Daoy (cell line): ENCODE data around the gene CLEC17A. TPM values are rescaled to one million over a fixed set of nuclear protein-coding genes. Genes with fewer than 3 reads are reported as not detected.
"Not testable (repeated sequence)": the region's sequence is repeated elsewhere in the genome, so short reads cannot be mapped to it uniquely, and the experiment has no call there.

Experiments
- DNase-seq: peaks from one replicate; pipeline ENCODE4 v3.0.0-alpha.2; 2015; ENCODE audit warnings: low read depth
- total RNA-seq: library from RNA; depleted of rRNA; stranded (reverse); fragments of >200 nt; shearing (Covaris generic); gene quantifications from 2 replicates; pipeline ENCODE4 v1.2.3, GENCODE V29; 2014

The CLEC17A gene
- total RNA-seq, 1 experiment from 2014 or later = not detected

- no peak for DNase-seq
Measured at GRCh38 chr19:14558370-14559066, 24.4 kb upstream of the CLEC17A start.

- DNase-seq = no peak
Measured at GRCh38 chr19:14559916-14560775, 22.7 kb upstream of the CLEC17A start.

DNA sequence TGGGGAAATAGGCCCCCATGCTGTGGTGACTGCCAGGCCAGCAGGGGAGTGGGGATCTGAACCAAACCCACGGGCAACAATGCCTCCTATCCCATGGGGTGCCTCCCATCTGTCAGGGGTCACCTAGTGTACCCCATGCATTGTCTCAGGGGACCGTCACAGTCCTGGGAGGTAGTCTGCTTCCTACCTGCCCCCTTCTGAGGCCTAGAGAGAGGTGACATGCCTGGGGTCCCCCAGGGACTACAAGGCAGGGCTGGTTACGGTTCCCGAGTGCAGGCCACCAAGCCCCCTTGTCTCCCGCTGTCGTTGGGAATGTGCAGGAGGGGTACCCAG, 22.1 kb upstream of the CLEC17A start:
- no peak for DNase-seq

DNA sequence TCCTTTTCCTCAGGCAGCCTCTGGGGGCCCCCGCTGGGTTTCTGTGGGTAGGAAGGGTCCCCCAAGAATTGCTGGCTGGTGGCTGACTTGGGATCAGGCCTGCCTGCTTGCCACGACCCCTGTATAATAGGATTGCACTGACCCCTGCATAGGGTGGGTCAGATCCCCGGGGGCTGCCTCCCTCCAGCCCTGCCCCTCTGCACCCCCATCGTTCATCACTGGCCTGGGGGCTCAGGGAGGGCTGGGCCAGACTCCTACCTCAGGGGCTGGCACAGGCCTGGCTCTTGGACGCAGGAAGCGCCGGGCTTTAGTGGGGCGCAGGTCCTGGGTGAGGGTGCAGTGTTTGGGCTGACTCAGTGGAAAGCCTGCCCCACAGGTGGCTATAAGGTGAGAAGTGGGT, 21.6 kb upstream of the CLEC17A start:
- no peak for DNase-seq

GRCh38 chr19:14561847-14562351, 21.0 kb upstream of the CLEC17A start:
- DNase-seq = peak; percentile 61

DNA sequence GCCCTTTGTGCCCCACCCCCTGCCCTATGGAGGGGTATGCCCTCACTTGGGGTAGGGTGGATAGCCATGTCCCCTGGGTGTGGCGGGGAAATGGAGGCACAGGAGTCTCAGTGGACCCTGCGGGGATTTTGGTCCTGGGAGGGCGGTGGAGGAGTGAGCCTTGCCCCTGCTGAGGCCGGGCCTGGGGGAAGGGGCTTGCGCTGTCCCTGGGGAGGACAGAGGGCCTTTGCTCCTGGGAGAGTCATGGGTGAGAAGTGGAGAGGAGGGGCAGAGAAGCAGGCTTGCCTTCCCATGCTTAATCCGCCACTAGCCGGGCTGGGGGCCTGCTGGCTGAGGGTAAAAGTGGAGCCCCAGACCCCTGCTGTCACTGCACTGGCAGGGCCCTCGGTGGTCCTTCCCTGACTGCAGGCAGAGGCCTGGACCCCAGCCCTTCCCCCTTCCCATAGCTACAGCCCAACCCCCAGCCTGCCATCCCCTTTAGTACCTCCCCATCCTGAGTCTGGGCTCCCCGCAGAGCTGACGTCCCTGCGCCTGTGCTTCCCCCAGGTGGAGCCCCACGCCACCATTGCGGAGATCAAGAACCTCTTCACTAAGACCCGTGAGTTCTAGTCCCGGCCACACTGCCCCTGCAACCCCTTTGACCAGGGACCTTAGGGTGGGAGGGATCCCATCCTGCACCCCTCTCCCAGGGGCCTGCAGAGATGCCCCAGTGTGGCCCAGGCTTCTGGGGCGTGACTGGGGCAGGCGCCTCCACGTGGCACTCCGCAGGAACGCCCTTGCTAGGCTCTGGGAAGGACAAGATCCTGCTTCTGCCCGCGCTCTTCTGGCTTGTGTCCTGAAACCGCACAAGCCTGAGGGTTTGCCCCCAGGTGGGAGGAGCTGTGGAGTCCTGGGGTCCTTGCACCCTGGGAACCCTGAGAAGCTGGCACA, 20.0 kb upstream of the CLEC17A start:
- DNase-seq = no peak

GRCh38 chr19:14563590-14563926, 19.3 kb upstream of the CLEC17A start:
- DNase-seq = no peak

DNA sequence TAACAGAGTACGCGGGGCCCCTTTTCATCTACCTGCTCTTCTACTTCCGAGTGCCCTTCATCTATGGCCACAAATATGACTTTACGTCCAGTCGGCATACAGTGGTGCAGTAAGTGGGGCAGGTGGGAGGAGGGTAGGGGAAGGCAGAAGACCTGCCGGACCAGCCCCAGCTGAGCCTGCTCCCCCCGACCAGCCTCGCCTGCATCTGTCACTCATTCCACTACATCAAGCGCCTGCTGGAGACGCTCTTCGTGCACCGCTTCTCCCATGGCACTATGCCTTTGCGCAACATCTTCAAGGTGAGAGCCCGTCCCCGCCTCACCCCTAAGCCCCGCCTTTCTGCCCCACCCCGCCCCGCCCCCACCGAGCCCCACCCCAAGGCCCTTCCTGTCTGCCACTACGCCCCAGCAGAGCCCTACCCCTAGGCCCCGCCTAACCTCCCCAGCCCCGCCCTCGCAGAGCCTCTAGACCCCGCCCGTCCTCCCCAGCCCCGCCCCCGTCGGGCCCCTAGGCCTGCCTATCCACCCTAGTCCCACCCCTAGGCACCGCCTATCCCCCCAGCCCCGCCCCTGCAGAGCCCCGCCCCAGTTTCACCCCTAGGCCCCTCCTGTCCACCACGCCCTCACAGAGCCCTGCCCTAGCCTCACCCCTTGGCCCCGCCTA, 18.8 kb upstream of the CLEC17A start:
- peak; percentile 51 for DNase-seq

- DNase-seq = not testable (repeated sequence)
Measured at GRCh38 chr19:14564652-14565297, 18.1 kb upstream of the CLEC17A start.

DNA sequence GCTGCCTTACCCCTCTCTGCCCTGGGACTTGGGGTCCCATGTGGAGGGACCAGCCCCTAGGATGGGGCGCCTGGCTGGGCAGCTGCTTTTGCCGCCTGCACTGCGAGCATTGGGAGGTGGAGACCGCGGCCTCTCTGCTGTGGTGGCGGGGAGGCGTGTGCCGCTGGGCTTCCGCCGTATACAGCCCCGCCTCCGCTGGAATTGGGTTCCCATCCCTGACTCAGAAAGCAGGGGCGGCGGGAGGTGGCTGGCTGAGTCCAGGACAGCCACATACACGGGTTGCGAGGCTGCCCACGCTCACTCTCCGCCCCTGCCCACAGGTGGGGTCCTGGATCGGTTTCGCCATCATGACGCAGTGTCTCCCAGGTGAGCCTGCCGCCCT, 17.6 kb upstream of the CLEC17A start:
- no peak for DNase-seq

DNA sequence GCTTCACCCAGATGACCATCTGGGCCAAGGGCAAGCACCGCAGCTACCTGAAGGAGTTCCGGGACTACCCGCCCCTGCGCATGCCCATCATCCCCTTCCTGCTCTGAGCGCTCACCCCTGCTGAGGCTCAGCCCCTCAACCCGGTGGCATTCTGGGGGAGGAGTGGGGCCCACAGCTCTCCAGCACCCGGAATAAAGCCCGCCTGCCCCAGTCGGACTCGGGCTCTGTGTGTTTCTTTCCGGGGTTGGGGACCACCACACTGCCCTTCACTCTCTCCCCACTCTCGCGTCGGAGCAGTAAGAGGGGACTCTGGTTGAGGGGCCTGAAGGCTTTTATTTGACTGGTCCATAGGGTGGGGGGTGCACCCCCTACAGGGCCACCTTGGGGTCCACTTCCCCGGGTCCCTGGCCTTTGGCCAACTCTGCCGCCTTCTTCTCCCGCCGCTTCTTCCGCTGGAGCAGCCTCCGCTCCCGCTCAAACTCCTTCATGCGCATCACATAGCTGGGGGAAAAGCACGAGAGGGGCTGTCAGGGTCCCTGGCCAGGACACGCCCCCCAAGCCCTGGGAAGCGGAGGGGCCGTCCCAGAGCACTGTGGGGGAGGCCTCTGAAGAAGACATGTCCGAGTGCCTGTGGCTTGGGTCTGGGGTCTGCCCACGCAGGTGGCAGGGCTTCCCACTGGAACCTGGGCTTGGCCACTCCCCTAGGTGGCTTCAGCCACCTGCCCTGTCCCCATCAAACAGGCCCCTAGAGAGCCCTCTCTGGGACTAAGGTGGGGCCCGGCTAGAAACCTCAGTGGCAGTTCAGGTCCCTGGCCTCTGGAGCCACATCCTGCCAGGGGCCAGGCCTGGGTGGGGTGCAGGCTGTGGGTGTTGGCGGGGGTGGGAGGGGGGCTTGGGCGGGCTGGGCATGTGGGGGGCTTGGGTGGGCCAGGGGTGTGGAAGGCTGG, 16.8 kb upstream of the CLEC17A start:
- DNase-seq = no peak

DNA sequence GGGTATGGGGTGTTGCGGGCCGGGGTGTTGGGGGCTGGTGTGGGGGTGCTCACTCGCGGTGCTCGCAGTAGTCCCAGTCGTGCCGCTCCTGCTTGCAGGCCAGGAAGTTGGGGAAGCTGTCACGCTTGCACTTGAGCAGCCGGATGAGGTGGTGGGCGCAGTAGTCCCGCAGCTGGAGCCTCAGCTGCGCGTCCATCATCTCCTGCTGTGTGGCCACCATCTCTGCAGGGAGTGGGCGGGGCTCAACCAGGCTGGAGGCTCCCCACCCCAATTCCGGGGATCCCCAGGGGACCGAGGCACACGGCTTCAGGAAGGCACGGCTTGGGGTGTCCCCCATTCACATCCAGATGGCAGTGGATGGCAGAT, 16.2 kb upstream of the CLEC17A start:
- no peak for DNase-seq

DNA sequence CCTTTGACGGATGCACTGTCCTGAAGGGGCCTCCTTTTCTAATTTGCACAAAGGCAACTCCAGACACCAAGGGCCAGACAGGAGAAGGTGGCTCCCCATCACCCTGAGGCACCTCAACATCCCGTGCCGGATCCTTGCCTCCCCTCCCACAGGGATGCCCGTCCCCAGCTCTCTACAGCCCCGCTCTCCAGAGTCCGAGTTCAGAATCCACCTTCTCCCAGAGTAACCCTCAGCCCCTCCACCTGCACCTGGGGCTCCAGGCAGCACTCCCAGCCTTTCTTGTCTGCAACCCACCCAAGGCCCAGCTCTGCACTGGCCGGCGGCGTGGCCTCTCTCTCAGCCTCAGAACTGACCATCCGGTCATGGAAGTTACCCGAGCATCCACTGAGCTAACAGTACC, 15.8 kb upstream of the CLEC17A start:
- no peak for DNase-seq

DNA sequence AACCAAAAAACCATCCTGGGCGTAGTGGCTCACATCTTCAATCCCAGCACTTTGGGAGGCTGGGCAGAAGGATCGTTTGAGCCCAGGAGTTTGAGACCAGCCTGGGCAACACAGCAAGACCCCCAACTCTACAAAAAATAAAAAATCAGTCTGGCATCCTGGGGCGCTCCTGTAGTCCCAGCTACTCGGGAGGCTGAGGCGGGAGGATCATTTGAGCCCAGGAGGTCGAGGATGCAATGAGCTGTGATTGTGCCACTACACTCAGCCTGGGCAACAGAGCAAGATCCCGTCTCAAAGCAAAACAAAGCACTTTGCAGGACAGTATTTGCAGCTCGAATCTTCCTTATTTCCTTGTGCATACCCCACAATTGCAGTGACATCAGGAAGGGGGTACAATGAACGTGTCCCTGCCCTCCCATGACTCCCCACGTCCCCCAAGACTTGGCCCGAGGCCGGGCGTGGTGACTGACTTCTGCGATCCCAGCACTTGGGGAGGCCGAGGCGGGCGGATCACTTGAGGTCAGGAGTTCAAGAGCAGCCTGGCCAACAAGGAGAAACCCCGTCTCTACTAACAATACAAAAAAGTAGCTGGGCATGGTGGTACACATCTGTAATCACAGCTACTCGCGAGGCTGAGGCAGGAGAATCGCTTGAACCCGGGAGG, 11.9 kb upstream of the CLEC17A start:
- no peak for DNase-seq

DNA sequence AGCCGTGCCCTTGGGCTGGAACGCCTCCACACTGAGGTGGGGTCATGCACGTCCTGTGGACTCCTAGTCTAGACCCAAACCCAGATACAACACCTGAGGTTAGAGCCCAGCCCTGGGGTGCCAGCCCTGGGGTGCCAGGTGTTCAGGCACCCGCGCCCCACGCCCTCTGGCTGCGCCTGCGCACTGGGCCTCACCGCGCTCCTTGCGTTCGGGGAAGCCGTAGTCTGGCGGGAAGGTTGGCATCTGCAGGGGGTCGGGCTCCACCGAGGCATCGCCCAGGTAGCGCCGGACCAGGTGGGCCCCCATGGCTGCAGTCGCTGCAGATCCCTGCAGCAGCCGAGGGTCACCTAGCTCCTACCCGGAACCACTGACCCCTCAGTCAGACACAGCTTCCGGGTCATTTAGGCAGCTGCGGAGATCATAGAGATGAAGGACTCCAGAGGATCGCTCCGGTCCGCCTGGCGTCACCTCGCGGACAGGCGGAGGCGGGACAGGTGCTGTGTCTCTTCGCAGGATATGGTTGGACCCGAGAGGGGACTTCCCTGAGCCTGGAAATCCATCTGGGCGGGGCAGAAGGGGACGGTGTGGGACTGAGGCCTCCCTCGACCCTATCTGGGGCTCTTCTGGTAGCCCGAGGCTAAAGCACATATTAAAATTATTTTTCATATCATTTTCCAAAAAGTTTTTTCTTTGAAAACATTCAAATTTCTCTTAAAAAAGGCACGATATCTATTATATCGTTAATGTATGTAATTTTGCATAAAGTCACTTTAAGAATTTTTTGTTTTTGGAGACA, 11.0 kb upstream of the CLEC17A start, which contains the start of gene NDUFB7:
Gene NDUFB7 (minus strand): TSS at position 372 of the 796 bp plus-strand sequence. CDS start 66 bp downstream, at position 306.
- DNase-seq = peak; percentile 98

DNA sequence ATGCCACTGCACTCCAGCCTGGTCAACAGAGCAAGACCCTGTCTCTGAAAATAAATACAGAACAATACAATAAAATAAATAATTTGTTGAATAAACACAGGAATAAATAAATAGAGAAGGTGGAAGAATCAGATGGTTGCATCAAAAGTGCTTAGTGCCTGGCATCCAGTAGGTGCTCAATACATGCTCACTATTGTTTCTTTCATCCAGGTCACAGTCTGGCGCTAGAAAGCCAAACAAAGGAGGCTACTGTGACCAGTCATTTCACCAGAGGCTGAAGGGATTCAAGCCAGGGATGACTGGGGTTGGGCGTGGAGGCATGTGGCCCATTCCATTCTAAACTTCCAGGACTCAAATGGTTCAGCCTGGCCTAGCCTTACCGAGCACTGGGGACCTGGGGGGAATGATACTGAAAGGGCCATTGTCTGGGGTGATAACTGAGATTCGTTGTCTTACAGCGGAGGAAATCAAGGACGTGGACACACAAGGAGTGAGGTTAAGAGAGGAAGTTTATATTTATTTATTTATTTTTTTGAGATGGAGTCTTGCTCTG, 7.4 kb upstream of the CLEC17A start:
- DNase-seq = no peak

DNA sequence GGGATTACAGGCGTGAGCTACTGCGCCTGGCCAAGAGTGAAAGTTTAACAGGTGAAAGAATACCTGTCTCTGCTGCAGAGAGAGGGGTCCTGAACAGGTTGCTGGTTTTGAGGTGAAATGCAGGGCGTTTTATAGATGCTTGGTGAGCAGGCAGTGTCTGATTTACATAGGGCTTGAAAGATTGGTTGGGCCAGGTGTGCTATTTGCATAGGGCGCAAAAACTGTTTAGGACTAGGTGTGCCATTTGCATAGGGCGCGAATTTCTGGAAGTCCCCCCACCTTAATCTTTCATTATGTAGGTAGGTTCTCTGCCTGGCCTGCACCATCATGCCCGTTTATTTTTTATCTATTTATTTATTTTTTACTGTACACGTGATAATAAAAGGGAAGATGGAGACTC, 6.5 kb upstream of the CLEC17A start:
- DNase-seq = no peak

DNA sequence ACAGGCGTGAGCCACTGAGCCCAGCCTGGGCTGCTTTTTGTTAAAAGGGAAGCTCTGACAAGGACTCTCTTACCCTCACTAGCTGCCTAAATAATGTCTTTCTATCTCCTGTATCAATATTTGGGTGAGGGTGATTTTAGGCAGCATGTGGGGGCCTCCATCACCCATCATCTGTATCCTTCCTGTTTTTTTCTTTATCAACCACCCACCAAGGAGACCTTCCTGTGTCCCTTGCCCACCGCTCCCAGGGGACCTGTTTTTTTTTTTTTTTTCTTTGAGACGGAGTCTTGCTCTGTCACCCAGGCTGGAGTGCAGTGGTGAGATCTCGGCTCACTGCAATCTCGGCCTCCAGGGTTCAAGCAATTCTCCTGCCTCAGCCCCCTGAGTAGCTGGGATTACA, 5.6 kb upstream of the CLEC17A start:
- DNase-seq = no peak
